CMK (cell line): Measurements from ENCODE around the gene SLFN5.
"Not testable (repeated sequence)": the region's sequence is repeated elsewhere in the genome, so short reads cannot be mapped to it uniquely, and the experiment has no call there.

Source experiments
- DNase-seq: peaks from one replicate; pipeline ENCODE4 v3.0.0-alpha.2; 2010; ENCODE audit warnings: low read depth

Gene SLFN5

GRCh38 chr17:35242805-35243560 is at the start of gene SLFN5:
SLFN5 (plus strand) TSS chr17:35243072; CDS start chr17:35258691, 15,619 bp downstream.
- peak; percentile 64 for DNase-seq

- DNase-seq = not testable (repeated sequence)
Measured at GRCh38 chr17:35194001-35194400, 48.9 kb upstream of the SLFN5 start, which contains the start of gene SLC35G3. SLC35G3 (minus strand) TSS chr17:35194393; CDS start chr17:35194307, 86 bp downstream.

- not testable (repeated sequence) for DNase-seq
Measured at GRCh38 chr17:35195062-35195461, 47.8 kb upstream of the SLFN5 start.

- DNase-seq = not testable (repeated sequence)
Measured at GRCh38 chr17:35202582-35202981, 40.3 kb upstream of the SLFN5 start.

GRCh38 chr17:35210741-35211140 is 32.1 kb upstream of the SLFN5 start:
- DNase-seq = no peak

GRCh38 chr17:35212668-35213067 is 30.2 kb upstream of the SLFN5 start:
- DNase-seq = no peak

GRCh38 chr17:35213412-35213940 is 29.4 kb upstream of the SLFN5 start:
- no peak for DNase-seq

- no peak for DNase-seq
Measured at GRCh38 chr17:35214192-35214591, 28.7 kb upstream of the SLFN5 start.

GRCh38 chr17:35214631-35215273 is 28.1 kb upstream of the SLFN5 start:
- DNase-seq = no peak

GRCh38 chr17:35217107-35217506 is 25.8 kb upstream of the SLFN5 start:
- DNase-seq = no peak

GRCh38 chr17:35218915-35219314 is 24.0 kb upstream of the SLFN5 start:
- no peak for DNase-seq

- no peak for DNase-seq
Measured at GRCh38 chr17:35222452-35222851, 20.4 kb upstream of the SLFN5 start.

- DNase-seq = no peak
Measured at GRCh38 chr17:35224436-35224835, 18.4 kb upstream of the SLFN5 start.

- no peak for DNase-seq
Measured at GRCh38 chr17:35227546-35227945, 15.3 kb upstream of the SLFN5 start.

- no peak for DNase-seq
Measured at GRCh38 chr17:35229638-35230037, 13.2 kb upstream of the SLFN5 start.

GRCh38 chr17:35234315-35234714 is 8.6 kb upstream of the SLFN5 start:
- DNase-seq = not testable (repeated sequence)

- DNase-seq = no peak
Measured at GRCh38 chr17:35235289-35235688, 7.6 kb upstream of the SLFN5 start.

- DNase-seq = no peak
Measured at GRCh38 chr17:35235917-35236316, 7.0 kb upstream of the SLFN5 start.

GRCh38 chr17:35236821-35237220 is 6.1 kb upstream of the SLFN5 start:
- DNase-seq = no peak

GRCh38 chr17:35238821-35239220 is 4.1 kb upstream of the SLFN5 start:
- no peak for DNase-seq

- no peak for DNase-seq
Measured at GRCh38 chr17:35239823-35240222, 3.0 kb upstream of the SLFN5 start.

- no peak for DNase-seq
Measured at GRCh38 chr17:35240861-35241260, 2.0 kb upstream of the SLFN5 start.

- DNase-seq = no peak
Measured at GRCh38 chr17:35241520-35241919, 1.4 kb upstream of the SLFN5 start.
